GM19351 (cell line): ENCODE results near the gene DNAH2.

Experiments used
- ATAC-seq: cut with Tn5 transposase; IDR thresholded peaks from one replicate; pipeline ENCODE4 v1.9.1; 2021; ENCODE audit warnings: mild to moderate bottlenecking, moderate library complexity; ENCODE audit not compliant: unreplicated experiment

The DNAH2 gene

GRCh38 chr17:7721612-7722011, 4.1 kb downstream of the DNAH2 start:
- no peak for ATAC-seq

- no peak for ATAC-seq
Observed at GRCh38 chr17:7727886-7728285, 10.3 kb downstream of the DNAH2 start.

- no peak for ATAC-seq
Observed at GRCh38 chr17:7729816-7730215, 12.3 kb downstream of the DNAH2 start.

GRCh38 chr17:7732981-7733539, 15.5 kb downstream of the DNAH2 start:
- no peak for ATAC-seq

- no peak for ATAC-seq
Observed at GRCh38 chr17:7737601-7738000, 20.1 kb downstream of the DNAH2 start.

GRCh38 chr17:7739746-7740145, 22.2 kb downstream of the DNAH2 start:
- ATAC-seq: no peak

GRCh38 chr17:7740481-7741001, 23.0 kb downstream of the DNAH2 start:
- no peak for ATAC-seq

GRCh38 chr17:7742729-7743128, 25.2 kb downstream of the DNAH2 start:
- ATAC-seq: no peak

GRCh38 chr17:7744416-7744815, 26.9 kb downstream of the DNAH2 start:
- no peak for ATAC-seq

GRCh38 chr17:7745748-7746470, 28.4 kb downstream of the DNAH2 start:
- no peak for ATAC-seq

DNA sequence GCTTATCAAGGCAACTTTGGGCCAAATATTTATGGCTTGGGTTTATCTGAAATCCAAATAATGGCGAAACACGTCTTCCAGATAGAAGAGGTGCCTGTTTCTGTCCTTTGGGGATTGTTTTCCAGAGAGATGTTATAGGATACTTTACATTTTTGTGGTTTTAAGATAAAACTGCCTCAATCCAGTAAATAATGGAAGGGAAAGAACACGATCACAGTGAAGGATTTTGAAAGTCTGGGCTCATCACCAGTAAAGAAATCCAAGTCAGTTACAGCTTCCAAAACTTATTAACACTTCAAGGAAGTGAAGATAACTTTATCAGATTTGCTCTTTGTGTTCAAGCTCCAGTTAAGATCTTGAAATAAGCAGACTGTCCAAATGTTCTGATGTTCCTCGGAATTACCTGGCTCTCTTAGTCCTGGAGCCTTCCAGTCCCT, 30.1 kb downstream of the DNAH2 start:
- no peak for ATAC-seq

- no peak for ATAC-seq
Observed at GRCh38 chr17:7748076-7748775, 30.7 kb downstream of the DNAH2 start.

DNA sequence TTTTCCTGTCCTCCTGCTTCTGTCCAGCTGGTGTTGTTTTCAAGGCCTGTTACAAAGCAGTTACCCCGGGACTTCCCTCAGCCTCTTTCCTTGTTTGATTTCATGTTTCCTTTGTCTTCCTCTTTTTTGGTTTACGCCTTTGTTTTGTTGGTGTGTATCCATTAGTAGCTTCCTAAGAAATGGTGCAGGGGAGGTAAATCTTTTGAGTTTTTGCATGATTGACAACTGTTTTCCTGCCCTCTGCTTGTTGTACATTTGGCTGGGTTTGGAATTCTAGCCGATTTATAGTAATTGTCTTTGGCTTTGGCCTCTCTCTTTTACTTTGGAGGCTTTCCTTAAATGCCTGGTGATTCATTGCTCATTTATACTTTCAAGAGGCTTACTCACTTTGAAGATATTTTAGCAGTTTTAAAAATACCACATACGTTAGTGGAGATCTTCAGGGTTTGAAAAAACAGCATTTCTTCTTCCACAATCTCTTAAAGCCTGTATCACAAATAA, 32.8 kb downstream of the DNAH2 start:
- ATAC-seq: no peak

GRCh38 chr17:7754656-7755055, 37.1 kb downstream of the DNAH2 start:
- ATAC-seq: no peak

DNA sequence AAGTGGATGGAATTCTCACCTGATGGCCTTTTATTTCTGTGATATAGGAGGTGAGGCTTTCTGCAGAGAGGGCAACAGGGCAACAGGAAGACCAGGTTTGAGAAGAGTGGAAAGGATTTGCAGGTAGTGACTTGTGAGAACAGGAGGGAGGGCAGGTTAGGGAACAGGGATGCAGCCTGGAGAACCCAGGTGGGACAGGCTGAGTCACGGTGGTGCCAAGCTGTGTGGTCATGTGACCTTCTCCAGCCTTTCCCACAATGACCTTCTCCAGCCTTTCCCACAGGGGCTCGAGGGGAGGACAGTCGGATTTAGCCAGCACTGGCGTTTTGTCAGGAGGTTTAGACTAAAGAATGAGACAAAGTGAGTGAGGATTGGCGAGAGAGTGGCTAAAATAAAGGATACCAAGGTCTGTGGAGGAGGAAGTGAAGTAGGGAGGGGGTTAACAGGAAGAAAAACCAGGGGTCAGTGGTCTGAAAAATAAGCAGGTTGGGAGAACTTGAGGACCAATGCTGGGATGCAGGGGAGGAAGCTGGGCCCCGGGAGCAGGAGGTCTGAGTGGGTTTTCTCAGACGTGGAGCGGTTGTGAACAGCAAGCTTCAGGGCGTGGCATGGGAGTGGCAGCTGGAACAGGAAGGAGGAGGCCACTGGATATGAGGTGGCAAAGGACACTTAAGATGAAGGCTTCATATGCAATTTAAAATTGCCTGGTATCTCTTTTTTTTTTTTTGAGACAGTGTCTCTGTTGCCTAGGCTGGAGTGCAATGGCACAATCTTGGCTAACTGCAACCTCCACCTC, 37.7 kb downstream of the DNAH2 start:
- ATAC-seq: no peak

DNA sequence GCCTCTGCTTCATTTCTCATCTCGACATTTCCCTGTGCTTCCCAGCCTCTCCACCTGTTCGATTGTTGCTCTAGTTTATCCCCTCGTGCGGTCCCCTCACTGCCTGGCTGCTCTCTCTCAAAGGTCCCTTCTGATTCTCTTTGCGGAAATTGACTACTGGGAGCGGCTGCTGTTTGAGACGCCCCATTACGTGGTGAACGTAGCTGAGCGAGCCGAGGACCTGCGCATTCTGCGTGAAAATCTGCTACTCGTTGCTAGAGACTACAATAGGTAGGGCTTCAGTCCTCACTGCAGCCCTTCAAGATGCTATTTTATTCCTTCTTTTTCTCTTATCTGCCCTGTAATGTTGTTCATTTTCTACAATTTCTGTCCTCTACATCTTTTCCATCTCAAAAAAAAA, 39.4 kb downstream of the DNAH2 start:
- ATAC-seq: no peak

DNA sequence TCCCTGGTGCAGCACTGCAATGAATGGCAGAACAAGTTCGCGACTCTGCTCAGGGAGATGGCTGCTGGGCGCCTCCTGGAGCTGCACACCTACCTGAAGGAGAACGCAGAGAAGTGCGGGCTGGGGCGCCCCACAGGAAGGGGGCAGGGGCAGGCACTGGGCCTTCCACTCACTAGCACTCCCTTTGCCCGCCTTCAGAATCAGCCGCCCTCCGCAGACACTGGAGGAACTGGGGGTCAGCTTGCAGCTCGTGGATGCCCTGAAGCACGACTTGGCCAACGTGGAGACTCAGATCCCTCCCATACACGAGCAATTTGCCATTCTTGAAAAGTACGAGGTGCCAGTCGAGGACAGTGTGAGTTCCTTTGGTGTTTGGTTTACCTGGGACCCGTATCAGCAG, 46.4 kb downstream of the DNAH2 start:
- ATAC-seq: no peak

DNA sequence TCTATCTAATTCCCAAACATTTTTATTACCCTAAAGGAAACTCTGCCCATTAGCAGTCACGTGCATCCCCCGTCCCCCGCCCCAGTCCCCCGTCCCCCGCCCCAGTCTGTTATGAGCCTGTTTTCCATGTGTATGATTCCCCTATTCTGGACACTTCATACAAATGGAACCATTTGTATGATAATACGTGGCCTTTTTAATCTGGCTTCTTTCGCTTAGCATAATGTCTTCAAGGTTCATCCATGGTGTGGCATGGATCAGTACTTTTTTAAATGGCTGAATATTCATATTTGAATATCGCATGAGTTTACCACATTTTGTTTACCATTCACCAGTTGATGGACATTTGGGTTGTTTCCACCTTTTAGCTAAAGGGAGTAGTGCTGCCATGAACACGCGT, 49.5 kb downstream of the DNAH2 start:
- no peak for ATAC-seq

DNA sequence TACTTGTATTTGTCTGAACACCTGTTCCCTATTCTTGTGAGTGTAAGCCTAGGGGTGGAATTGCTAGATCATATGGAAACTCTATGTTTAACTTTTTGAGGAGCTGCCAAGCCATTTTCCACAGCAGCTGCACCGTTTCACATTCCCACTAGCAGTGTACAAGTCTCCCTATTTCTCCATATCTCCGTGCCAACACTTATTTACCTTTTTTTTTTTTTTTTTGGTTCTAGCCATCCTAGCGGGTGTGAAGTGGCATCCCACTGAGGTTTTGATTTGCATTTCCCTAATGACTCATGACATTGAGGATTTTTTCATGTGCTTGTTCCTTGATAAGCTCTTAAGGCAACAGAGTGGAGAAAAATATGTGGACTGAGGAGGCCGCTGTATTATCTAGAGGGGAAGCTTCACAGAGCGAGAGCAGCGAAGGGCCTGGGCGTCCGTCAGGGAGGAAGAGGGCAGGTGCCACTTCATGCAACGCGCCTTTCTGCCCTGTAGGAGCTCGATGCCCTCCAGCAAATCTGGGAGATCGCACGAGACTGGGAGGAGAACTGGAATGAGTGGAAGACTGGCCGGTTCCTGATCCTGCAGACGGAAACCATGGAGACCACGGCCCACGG, 50.0 kb downstream of the DNAH2 start:
- ATAC-seq: no peak

DNA sequence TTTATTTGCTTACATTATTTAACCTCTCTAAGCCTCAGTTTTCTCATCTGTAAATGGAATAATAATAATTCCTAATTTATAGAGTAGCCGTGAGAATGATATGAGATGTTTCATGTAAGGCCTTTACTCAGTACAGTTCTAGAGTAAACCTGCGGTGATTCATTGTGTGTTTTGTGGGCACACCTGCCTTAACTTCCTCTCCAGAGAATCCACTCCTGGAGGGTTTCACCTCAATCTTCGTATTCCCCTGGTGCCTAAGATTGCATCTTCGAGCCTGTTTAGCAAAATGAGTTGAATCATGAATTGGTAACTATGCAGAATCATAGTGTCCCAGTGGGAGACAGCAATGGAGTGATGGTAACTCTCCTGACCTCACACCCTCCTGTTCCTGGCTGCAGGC, 52.3 kb downstream of the DNAH2 start:
- ATAC-seq: no peak
